ENCODE measurements around the gene ARHGAP22. TPM values are rescaled to one million over a fixed set of nuclear protein-coding genes. Genes with fewer than 3 reads are reported as not detected.

The ARHGAP22 gene
- total RNA-seq, 1 donor from 2014 or later = 1.2 TPM

DNA sequence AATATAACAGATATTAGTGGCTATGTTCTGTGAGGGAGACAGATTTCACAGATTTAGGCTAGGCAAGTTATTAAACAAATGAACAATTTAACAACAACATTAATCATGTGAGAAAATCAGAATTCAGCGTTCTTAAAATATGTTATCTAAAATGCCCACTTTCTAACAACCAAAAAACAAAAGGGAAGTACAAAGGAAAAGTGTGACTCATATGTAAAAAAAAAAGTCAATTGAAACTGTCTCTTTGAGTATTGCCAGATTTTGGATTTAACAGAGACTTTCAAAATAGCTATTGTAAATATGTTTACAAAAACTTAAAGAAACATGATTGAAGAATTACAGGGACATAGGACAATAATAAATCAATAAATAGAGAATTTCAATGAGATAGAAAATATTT, 34.8 kb upstream of the ARHGAP22 start:
- H3K4me1 Mint-ChIP-seq (ENCODE audit: low read depth) = peaks cover 5% of the 10 kb centered on the region
- peaks cover 9% of the 10 kb centered on the region for H3K27me3 Mint-ChIP-seq (ENCODE audit: insufficient read depth)
- H3K9me3 Mint-ChIP-seq = peaks cover 15% of the 10 kb centered on the region
- H3K27ac Mint-ChIP-seq = no peak overlapping the region
- H3K36me3 Mint-ChIP-seq (ENCODE audit: low read depth) = no peaks in the 10 kb centered on the region
- DNase-seq (ENCODE audit: low spot score) = no peak
- intact Hi-C loops (cut with micrococcal nuclease) = no loop called here
- no peak overlapping the region for H3K4me3 Mint-ChIP-seq

DNA sequence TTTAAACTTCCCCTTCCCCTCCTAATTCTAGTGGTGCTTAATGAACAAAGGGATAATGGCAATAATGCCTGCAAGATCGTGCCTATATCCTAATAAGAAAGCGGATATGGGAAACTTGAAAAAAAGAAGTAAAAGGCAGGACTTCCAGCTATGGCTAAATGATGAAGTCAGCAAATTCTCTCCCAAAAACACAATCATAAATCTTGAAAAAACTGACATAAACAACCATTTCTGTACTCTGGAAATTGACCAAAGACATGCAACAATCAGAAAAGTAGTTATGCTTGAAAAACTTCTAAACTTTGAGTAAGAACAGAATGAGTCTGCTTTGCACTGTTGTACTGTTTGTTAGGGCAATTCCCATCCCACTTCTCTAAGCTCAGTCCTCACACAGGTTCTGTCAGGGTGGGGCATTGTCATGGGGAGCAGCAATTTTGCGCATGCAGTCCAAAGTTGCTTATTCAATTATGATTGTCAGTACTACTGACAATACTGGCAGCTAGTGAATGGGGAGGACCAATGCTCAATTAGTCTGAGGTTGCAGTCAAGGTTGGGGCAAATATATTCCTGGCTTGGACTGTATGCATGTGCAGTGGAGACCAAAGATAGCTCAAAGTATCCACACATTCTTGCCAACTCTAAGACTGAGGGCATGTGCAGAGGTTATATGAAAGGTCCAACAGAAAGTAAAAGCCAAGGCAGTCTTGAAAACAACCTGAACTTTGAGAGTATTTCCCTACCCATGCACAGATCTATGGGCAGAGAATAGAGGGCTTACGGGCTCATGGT, 34.1 kb upstream of the ARHGAP22 start:
- H3K4me3 Mint-ChIP-seq = no peak overlapping the region
- H3K27ac Mint-ChIP-seq = no peak overlapping the region
- H3K9me3 Mint-ChIP-seq = peaks cover 15% of the 10 kb centered on the region
- intact Hi-C loops (cut with micrococcal nuclease) = no loop called here
- peaks cover 12% of the 10 kb centered on the region for H3K4me1 Mint-ChIP-seq (ENCODE audit: low read depth)
- no peak for DNase-seq (ENCODE audit: low spot score)
- H3K36me3 Mint-ChIP-seq (ENCODE audit: low read depth) = no peaks in the 10 kb centered on the region
- peaks cover 8% of the 10 kb centered on the region for H3K27me3 Mint-ChIP-seq (ENCODE audit: insufficient read depth)

- intact Hi-C loops (cut with micrococcal nuclease) = no loop called here
- peaks cover 15% of the 10 kb centered on the region for H3K9me3 Mint-ChIP-seq
- H3K27me3 Mint-ChIP-seq (ENCODE audit: insufficient read depth) = peaks cover 6% of the 10 kb centered on the region
- no peak overlapping the region for H3K27ac Mint-ChIP-seq
- peaks cover 19% of the 10 kb centered on the region for H3K4me1 Mint-ChIP-seq (ENCODE audit: low read depth)
- DNase-seq (ENCODE audit: low spot score) = no peak
- H3K4me3 Mint-ChIP-seq = no peak overlapping the region
- no peaks in the 10 kb centered on the region for H3K36me3 Mint-ChIP-seq (ENCODE audit: low read depth)
Measured at GRCh38 chr10:48638158-48638557, 33.3 kb upstream of the ARHGAP22 start.

DNA sequence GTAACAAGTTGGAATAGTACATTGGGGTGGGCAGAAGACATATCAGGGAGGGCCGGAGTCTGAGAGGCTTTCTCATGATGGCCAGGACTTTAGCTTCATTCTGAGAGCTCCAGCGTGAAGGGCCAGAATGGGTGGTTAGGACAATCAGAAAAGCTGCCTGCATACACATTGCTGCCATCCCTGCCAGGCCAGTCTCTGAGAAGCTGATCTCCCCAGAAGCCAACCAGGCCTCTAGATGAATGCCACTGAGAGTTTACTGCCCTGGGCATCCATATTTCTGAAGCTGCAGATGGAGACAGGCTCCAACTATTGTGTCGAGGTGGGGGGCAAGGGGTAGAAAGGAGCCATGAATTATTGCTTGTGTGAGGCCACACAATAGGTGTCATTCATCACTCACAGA, 32.0 kb upstream of the ARHGAP22 start:
- H3K27me3 Mint-ChIP-seq (ENCODE audit: insufficient read depth) = peaks cover 8% of the 10 kb centered on the region

DNA sequence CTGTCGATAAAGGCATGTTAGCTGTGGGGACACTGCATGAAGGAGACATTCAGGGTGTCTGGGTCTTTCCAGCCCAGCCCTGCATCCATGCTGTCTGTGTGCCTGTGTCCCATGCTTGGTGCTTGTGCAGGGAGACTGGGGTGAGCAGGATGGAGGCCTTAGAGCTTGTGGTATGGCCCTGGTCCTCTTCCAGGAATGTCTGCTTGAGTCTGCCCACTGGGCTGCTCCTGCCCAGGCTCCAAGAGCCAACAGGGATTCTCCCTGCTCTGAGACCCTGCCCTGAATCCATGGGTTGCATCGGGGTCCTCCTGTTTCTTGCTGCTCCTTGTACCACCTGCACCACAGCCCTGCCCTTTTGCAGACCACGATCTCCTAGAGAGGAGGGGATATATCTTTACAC, 31.4 kb upstream of the ARHGAP22 start:
- peaks cover 8% of the 10 kb centered on the region for H3K27me3 Mint-ChIP-seq (ENCODE audit: insufficient read depth)
- intact Hi-C loops (cut with micrococcal nuclease) = no loop called here
- DNase-seq (ENCODE audit: low spot score) = no peak

More for the DNA sequence above, 32.0 kb upstream of the ARHGAP22 start:
- Mint-ChIP-seq H3K27ac (no peak overlapping the region), H3K36me3 (ENCODE audit: low read depth) (no peaks in the 10 kb centered on the region), H3K4me1 (ENCODE audit: low read depth) (peaks cover 20% of the 10 kb centered on the region), H3K9me3 (peaks cover 12% of the 10 kb centered on the region), H3K4me3 (no peak overlapping the region)
- no peak for DNase-seq (ENCODE audit: low spot score)
- intact Hi-C loops (cut with micrococcal nuclease) = no loop called here

GRCh38 chr10:48634984-48635557, 30.2 kb upstream of the ARHGAP22 start:
- Mint-ChIP-seq H3K27ac (no peak overlapping the region), H3K36me3 (ENCODE audit: low read depth) (no peaks in the 10 kb centered on the region), H3K4me1 (ENCODE audit: low read depth) (peaks cover 20% of the 10 kb centered on the region), H3K27me3 (ENCODE audit: insufficient read depth) (peaks cover 6% of the 10 kb centered on the region), H3K4me3 (no peak overlapping the region), H3K9me3 (peaks cover 5% of the 10 kb centered on the region)
- DNase-seq (ENCODE audit: low spot score) = no peak
- intact Hi-C loops (cut with micrococcal nuclease) = loop anchor here (5.0 kb wide), 1 partner anchor 1872 kb away; no protein-coding TSS in a partner anchor

More for the DNA sequence above, 31.4 kb upstream of the ARHGAP22 start:
- H3K4me1 Mint-ChIP-seq (ENCODE audit: low read depth) = peaks cover 20% of the 10 kb centered on the region
- H3K4me3 Mint-ChIP-seq = no peak overlapping the region
- H3K27ac Mint-ChIP-seq = no peak overlapping the region
- H3K9me3 Mint-ChIP-seq = peaks cover 9% of the 10 kb centered on the region
- no peaks in the 10 kb centered on the region for H3K36me3 Mint-ChIP-seq (ENCODE audit: low read depth)

- intact Hi-C loops (cut with micrococcal nuclease) = loop anchor here (5.0 kb wide), 1 partner anchor 1873 kb away; no protein-coding TSS in a partner anchor
- H3K4me1 Mint-ChIP-seq (ENCODE audit: low read depth) = peaks cover 20% of the 10 kb centered on the region
- peak; percentile 15 for DNase-seq (ENCODE audit: low spot score)
- no peaks in the 10 kb centered on the region for H3K9me3 Mint-ChIP-seq
- no peak overlapping the region for H3K4me3 Mint-ChIP-seq
- no peaks in the 10 kb centered on the region for H3K36me3 Mint-ChIP-seq (ENCODE audit: low read depth)
- H3K27ac Mint-ChIP-seq = peak overlapping the region; percentile 20
- H3K27me3 Mint-ChIP-seq (ENCODE audit: insufficient read depth) = peaks cover 2% of the 10 kb centered on the region
Measured at GRCh38 chr10:48634198-48634983, 29.5 kb upstream of the ARHGAP22 start.

DNA sequence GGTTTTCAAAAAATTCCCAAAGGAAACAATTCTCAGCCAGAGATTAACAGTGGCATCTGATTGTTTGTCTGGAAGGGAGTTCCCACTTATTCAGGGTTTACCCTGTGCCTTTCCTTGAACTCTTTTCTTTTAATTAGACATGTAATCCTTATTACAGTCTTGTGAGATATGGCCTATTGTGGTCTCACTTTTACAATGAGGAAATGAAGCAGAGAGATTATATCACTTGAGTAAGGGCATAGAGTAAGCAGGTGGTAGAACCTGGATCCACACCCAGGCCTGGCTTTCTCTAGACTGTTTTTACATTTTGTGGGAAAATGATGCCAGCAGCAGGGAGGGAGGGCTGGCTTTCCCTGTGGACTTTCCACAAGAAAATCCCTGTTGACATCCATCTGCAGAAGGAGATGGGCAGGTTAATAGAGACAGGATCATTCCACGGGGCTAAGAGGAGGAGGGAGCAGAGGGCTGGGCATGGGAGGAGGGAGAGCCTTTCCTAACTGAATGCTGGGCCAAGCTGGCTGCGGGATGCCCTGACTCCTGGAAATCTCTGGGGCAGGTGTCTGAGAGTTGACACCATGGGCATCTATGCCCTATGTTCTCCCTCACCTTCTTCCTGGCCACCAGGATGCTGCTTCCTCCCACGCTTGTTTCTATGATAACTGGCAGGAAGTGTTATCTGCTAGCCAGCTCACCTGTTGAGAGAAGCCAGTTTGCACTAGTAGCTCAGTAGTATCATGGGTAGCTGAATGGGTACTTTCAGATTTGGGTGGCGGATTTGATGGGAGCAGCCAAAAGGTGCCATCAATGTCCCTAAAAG, 28.7 kb upstream of the ARHGAP22 start:
- Mint-ChIP-seq H3K27me3 (ENCODE audit: insufficient read depth) (peaks cover 5% of the 10 kb centered on the region), H3K9me3 (no peaks in the 10 kb centered on the region), H3K27ac (no peak overlapping the region), H3K36me3 (ENCODE audit: low read depth) (no peaks in the 10 kb centered on the region), H3K4me1 (ENCODE audit: low read depth) (peaks cover 20% of the 10 kb centered on the region), H3K4me3 (no peak overlapping the region)
- intact Hi-C loops (cut with micrococcal nuclease) = loop anchor here (5.0 kb wide), 1 partner anchor 1874 kb away; no protein-coding TSS in a partner anchor
- no peak for DNase-seq (ENCODE audit: low spot score)

- no peak overlapping the region for H3K4me3 Mint-ChIP-seq
- DNase-seq (ENCODE audit: low spot score) = no peak
- H3K27me3 Mint-ChIP-seq (ENCODE audit: insufficient read depth) = peaks cover 5% of the 10 kb centered on the region
Measured at GRCh38 chr10:48632166-48632565, 27.3 kb upstream of the ARHGAP22 start.

DNA sequence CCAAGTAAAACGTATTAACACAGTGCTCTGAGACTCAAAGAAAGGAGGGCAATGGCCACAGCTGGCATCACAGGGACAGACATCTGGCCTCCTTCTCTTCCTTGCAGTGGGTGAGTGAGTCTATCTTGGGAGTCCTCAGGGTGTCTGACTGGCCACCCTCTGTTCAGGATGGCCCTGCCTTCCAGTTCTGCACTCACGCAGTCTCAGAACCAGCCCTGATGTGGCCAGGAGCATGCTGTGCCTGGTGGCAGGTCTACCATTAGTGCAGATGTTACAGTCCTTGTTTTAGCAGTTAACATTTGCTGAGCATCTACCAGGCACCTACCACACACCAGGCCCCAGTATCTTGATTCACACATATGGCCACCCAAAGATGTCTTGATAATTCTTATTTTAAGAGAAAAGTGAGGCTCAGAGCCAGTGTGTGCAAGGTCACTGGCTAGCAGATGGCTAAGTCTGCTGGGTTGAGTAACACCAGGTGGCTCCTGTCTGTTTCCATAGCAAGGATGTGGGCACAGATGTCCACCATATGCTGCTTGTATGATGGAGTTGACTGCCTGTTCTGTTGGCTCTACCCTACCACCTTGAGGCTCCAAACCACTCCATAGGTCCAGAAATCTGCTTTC, 23.2 kb upstream of the ARHGAP22 start:
- H3K27ac Mint-ChIP-seq = no peak overlapping the region
- H3K27me3 Mint-ChIP-seq (ENCODE audit: insufficient read depth) = peaks cover 8% of the 10 kb centered on the region
- DNase-seq (ENCODE audit: low spot score) = no peak
- H3K36me3 Mint-ChIP-seq (ENCODE audit: low read depth) = no peaks in the 10 kb centered on the region
- H3K4me3 Mint-ChIP-seq = no peak overlapping the region
- no peaks in the 10 kb centered on the region for H3K9me3 Mint-ChIP-seq
- H3K4me1 Mint-ChIP-seq (ENCODE audit: low read depth) = peaks cover under 1% of the 10 kb centered on the region
- intact Hi-C loops (cut with micrococcal nuclease) = no loop called here

More at GRCh38 chr10:48632166-48632565, 27.3 kb upstream of the ARHGAP22 start:
- no peak overlapping the region for H3K27ac Mint-ChIP-seq
- no peaks in the 10 kb centered on the region for H3K9me3 Mint-ChIP-seq
- peaks cover 20% of the 10 kb centered on the region for H3K4me1 Mint-ChIP-seq (ENCODE audit: low read depth)
- H3K36me3 Mint-ChIP-seq (ENCODE audit: low read depth) = no peaks in the 10 kb centered on the region
- intact Hi-C loops (cut with micrococcal nuclease) = loop anchor here (5.0 kb wide), 1 partner anchor 1875 kb away; no protein-coding TSS in a partner anchor

- Mint-ChIP-seq H3K9me3 (no peaks in the 10 kb centered on the region), H3K27me3 (ENCODE audit: insufficient read depth) (peaks cover 6% of the 10 kb centered on the region), H3K4me1 (ENCODE audit: low read depth) (no peaks in the 10 kb centered on the region), H3K36me3 (ENCODE audit: low read depth) (no peaks in the 10 kb centered on the region), H3K4me3 (no peak overlapping the region), H3K27ac (no peak overlapping the region)
- intact Hi-C loops (cut with micrococcal nuclease) = no loop called here
- no peak for DNase-seq (ENCODE audit: low spot score)
Measured at GRCh38 chr10:48626986-48627731, 22.3 kb upstream of the ARHGAP22 start.
